NCI-H128 (cell line): Measurements from ENCODE around the gene NCL.
"Not testable (repeated sequence)": the region's sequence is repeated elsewhere in the genome, so short reads cannot be mapped to it uniquely, and the experiment has no call there.

Experiments used
- DNase-seq: peaks from one replicate; lab custom pipeline; 2025; ENCODE audit not compliant: unreplicated experiment; lab: John Stamatoyannopoulos, UW

Gene NCL

DNA sequence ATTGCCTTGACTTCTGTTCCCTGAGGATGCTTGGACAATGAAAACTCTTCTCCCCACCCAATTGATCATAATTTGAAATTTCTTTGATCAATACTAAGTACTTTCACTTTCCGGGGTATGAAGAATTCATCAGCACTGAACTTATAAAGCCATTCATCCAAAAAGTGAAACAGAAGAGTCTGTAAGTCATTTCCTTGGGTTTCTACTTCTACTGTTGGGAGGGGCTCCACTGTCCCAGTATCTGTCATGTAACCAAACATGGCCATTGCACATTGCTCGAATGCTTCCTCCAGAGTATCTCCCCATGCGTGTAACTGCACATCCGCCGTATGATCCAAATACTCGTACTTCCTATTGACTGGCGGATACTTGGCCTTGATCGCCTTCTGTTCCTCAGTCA lies 30.3 kb downstream of the NCL start:
- DNase-seq = no peak

DNA sequence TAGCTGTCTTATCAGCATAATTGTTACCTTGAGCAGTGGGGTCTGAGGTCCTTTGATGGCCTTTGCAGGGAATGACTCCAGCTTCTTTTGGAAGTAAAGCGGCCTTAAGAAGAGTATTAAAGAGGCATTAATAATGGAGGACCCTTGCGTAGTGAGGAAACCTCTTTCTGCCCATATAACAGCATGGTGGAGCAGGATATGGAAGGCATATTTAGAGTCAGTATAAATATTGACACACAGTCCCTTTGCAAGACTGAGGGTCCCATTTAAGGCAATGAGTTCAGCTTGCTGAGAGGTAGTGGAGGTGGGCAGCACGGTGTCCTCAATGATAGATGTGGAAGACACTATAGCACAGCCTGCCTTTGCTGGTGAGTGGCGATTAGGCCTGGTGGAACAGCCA lies 32.7 kb downstream of the NCL start:
- DNase-seq = no peak

DNA sequence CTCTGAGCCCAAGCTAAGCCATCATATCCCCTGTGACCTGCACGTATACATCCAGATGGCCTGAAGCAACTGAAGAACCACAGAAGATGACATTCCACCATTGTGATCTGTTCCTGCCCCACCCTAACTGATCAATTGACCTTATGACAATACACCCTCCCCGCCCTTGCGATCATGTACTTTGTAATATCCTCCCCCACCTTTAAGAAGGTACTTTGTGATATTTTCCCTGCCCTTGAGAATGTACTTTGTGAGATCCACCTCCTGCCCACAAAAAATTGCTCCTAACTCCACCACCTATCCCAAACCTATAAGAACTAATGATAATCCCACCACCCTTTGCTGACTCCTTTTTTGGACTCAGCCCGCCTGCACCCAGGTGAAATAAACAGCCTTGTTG lies 33.8 kb downstream of the NCL start:
- DNase-seq = not testable (repeated sequence)

GRCh38 chr2:231429901-231430300 lies 34.4 kb downstream of the NCL start:
- DNase-seq = no peak

- no peak for DNase-seq
Measured at GRCh38 chr2:231429152-231429551, 35.1 kb downstream of the NCL start.

DNA sequence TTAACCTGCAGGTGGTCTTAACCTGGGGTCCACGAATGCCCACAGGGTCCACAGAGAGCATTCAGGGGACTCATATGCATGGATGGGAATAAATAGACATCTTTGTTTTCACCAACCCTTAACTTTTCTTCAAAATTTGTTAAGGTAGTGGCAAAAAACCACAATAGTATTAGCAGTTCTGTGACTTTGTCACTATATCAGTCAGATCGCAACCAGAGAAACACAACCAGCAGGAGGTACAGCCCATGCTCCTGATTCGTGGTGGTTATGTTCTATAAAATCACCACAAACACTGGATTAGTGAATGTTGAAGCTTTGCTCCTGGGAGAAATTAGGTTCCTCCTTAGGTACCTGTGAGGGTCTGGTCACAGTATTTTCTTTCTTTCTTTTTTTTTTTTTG lies 37.2 kb downstream of the NCL start:
- DNase-seq = no peak

DNA sequence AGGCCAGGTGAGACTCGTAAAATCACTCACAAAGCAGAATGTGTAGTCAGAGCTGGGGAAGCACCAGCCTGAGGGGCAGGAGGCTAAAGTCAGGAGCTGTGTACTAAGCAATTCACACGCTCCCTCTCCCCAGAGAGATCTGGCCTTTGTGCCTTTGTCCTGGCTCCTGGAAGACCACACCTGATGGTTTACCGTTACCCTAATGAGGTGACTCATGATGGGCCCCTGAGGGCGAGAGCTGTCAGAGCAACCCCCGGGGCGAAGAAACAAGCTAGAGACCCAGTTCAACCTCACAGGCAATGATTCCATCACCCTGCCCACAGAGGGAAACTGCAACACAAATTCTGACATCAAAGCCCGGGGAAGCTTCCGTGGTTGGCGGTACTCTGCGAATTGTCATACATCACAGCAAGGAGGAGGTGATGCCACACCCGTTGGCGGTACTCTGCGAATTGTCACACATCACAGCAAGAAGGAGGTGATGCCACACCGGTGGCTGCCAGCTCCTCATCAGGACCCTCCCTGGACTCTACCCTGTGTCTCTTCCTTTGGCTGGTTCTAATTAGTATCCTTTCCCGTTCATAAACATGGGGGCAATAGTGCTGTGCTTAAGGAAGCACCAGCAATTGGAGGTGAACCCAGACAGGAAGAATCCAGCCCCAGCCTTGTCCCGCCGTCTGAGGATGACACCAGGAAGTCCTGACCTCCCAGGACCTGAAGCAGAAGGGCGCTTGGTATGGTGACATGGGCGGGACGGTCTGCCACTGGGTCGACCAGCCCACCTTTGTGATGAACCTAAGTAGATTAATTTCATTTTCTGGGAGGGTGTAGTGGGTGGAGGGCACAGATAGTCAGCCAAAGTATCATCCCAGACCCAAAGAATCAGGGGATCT lies 38.2 kb downstream of the NCL start:
- DNase-seq = no peak

- no peak for DNase-seq
Measured at GRCh38 chr2:231425291-231425810, 38.9 kb downstream of the NCL start.

DNA sequence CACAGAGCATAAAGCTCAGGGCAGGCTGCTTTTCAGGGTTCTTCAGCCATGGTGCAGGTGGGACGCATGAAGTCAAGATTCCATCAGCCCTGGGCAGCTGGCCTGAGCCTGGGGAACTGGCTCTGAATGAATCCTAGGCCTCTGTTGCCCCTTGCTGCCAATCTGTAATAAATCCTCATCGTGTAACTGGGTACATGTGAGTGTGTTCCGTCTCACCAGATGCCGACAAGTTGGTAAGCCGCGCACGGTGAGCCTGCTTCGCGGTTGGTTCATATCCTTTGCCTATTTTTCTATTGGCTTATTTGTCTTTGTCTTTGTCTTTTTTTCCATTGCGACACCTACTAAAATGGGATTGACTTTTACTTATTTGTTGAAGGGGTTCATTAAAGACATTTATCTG lies 41.1 kb downstream of the NCL start:
- DNase-seq = no peak

- no peak for DNase-seq
Measured at GRCh38 chr2:231422056-231422455, 42.2 kb downstream of the NCL start.

- DNase-seq = no peak
Measured at GRCh38 chr2:231421051-231421580, 43.2 kb downstream of the NCL start.

DNA sequence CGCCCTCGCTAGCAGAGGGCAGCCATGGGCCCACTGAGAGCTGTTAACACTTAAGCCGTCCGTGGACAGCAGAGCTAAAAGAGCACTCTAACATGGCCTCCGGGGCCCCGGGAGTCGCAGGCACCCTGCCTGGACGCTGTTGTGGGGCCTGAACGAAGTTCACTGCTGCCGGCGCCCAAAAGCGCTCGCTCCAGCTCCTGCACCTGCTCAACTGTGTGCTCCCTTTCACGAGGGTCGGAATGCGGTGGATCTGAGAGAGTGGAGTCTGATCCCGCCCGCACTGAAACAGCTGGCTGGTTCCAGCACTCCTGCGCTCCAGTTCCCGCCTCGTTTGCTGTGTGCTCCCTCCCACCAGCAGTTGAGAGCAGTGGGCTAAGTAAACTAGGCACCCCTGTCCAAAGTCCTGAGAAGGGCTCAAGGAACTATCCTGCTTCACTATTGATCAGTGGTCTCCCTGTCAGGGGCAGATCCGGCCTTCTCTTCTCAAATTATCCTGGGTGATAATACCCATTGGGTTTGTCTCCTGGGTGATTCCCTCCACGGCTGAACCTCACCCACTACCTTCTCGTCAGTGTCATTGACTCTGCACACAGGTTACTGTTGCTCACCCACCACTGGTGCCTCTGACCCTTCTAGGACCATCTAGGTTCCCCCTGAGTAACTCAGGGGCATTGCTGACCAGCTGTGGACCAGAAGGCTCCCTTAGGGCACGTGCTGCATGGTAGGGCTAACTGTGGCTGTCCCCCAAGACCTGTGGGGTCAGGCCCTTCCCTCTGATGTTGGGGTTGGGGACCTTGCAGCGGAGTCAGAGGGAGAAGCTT lies 45.3 kb downstream of the NCL start:
- DNase-seq = no peak

GRCh38 chr2:231415029-231415428 lies 49.3 kb downstream of the NCL start:
- DNase-seq = no peak

- no peak for DNase-seq
Measured at GRCh38 chr2:231413921-231414476, 50.3 kb downstream of the NCL start.

DNA sequence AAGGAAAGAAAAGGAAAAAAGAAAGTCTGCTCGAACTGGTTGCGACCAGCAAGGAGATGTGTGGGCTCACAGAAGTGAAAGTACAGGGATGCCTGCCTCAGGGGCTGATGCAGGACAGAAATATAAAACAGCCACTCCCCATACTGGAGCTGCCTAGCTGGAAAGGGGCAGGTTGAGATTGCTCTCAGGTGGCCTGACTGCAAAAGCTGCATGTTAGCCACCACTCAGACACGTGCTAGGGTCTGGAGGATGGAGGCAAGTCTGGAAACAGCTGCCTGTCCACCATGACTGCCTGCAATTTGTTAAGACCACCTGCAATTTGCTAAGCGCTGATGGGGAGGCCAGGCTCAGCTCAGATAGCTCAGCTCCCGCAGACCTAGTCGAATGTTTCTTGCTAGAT lies 50.8 kb downstream of the NCL start:
- DNase-seq = no peak

DNA sequence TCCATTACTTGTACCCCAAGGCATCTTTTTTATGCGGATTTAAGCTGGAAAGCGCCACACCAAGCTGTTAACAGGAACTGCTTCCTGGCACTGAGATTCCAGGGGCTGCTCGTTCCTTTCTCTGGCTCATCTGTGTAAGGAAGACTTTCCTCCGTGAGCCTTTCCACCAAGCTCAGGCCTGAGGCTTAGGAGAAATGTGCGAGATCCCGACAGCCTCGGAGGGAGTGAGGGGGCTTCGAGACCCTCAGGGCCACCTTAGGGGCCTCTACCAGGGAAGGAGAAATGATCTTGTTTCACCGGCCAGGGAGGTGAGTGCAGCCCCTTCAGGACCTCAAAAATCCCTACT lies 51.7 kb downstream of the NCL start:
- DNase-seq = no peak

GRCh38 chr2:231411831-231412617 lies 52.3 kb downstream of the NCL start:
- DNase-seq = peak; percentile 51

GRCh38 chr2:231411237-231411636 lies 53.0 kb downstream of the NCL start:
- no peak for DNase-seq

DNA sequence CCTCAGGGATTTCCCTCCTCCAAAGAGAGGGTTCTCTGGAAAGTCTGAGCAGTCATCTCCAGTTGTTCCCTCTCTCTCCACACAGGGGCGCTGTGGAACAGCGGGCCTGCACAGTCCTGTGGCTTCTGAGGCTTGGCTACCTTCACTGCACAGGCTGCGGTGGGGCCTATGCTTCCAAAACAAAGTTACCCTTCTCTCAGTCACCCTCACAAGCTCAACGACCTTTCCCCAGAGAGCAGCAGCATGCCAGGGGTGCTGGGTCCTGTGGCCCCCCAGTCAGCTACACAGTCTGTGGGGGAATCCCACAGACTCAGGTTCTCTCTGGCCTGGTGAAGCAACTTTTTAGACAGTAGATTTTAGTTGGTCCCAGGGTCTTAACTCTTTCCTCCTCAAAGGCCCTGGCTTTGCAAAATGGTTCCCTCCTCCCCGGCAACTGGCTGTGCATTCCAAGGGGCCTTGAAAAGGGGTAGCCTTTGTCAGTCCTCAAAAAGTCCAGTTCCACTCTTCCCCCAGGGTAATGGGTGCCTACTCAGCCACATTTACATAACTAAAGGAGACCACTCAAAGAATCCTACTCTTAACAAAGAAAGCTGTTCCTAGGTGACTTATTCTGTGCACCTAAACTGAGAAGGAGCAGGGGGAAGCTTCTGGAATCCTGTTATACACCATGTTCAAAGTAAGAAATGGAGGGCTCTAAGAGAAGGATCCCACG lies 53.8 kb downstream of the NCL start:
- no peak for DNase-seq

DNA sequence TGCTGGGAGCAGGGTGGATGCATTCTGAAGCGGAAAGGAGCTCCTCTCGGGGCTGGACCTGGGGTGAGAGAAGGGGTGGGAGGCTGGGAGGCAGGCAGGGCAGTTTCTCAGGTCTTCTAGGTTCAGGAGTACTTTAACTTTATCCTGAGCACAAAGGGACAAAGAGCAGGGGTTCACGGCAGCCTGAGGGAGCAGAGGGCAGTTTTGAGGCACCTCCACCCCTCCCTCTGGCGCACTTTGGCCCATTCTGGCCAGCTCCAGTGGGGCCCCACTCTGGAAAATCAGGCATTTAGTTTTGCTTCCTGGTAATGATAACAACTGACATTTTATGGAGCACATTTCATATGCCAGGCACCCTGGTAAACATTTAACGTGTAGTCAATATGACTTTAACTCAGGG lies 54.5 kb downstream of the NCL start:
- DNase-seq = no peak
